ENCODE measurements around the gene FRS3. TPM values are rescaled to one million over a fixed set of nuclear protein-coding genes. Genes with fewer than 3 reads are reported as not detected.

The FRS3 gene
- total RNA-seq, 6 experiments from 2014 or later, result 0.68 to 3.0 (median 1.9) TPM

DNA sequence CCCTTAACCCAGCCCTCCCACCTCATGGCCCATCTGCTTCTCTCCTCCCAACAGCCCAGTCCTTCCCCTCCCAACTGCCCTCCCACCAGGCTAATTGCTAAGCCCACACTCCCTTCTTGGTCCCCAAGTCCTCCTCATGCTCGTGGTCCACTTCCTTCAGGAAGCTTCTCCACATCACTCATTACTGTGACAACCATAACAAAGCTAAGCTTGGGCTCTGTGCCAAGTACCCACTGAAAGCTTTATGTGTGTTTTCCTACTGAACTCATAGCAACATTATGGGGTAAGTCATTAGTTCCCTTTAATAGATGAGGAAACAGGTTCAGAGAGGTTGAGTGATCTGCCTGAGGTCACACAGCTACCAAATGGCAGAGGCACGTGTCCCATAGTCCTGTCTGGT, 16.2 kb downstream of the FRS3 start:
- 22% methylated on average over 1 of the region's 2 CpGs for WGBS (ENCODE audit: insufficient coverage, low coverage, low lambda C conversion rate, missing lambda C conversion rate)
- ATAC-seq, result no peak
- intact Hi-C loops (cut with DNase I), result no loop called here
- H3K36me3 ChIP-seq, result no peaks in the 10 kb centered on the region
- H3K4me1 ChIP-seq, result no peaks in the 10 kb centered on the region
- TF ChIP-seq, protein P1, sequence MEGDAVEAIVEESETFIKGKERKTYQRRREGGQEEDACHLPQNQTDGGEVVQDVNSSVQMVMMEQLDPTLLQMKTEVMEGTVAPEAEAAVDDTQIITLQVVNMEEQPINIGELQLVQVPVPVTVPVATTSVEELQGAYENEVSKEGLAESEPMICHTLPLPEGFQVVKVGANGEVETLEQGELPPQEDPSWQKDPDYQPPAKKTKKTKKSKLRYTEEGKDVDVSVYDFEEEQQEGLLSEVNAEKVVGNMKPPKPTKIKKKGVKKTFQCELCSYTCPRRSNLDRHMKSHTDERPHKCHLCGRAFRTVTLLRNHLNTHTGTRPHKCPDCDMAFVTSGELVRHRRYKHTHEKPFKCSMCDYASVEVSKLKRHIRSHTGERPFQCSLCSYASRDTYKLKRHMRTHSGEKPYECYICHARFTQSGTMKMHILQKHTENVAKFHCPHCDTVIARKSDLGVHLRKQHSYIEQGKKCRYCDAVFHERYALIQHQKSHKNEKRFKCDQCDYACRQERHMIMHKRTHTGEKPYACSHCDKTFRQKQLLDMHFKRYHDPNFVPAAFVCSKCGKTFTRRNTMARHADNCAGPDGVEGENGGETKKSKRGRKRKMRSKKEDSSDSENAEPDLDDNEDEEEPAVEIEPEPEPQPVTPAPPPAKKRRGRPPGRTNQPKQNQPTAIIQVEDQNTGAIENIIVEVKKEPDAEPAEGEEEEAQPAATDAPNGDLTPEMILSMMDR (IDR thresholded peaks at IDR 0.05), result no peak
- TF ChIP-seq POLR2A (IDR thresholded peaks at IDR 0.05), result no peak
- H3K4me3 ChIP-seq, result no peak overlapping the region
- no peak overlapping the region for H3K27ac ChIP-seq
- no peak for DNase-seq
- no peaks in the 10 kb centered on the region for H3K9me3 ChIP-seq
- no peaks in the 10 kb centered on the region for H3K27me3 ChIP-seq

DNA sequence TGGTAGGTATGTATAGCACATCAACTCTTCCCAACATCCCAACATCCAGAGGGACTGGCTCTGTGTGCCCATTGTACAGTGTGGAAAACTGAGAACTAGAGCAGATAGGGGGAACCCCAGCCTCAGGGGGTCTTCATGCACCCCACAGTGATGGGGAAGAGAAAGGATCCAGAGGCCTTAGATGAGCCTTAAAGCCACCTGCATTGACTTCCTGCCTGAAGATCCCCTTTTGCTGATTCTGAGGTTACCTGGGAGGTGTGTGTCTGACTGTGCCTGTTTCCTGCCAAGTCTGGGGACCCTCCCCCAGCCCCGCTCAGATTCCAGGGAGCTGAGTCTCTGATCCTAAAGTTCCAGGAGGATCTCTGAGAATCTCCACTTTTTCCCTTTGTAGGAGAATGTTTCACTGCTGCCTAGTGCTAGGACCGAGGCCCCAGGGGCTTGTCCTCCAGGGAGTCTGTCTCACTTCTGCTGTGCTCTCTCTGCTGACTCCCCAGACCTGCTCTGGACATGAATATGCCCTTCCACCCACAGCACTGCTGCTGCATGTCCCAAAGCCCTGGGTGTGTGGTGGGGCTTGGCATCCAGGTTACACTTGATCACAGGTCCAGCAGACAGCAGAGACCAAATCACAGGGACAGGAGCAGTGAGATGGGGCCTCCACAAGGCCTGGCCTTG, 19.7 kb downstream of the FRS3 start:
- WGBS (ENCODE audit: insufficient coverage, low coverage, low lambda C conversion rate, missing lambda C conversion rate), result no CpG with 5 or more reads among the region's 2 CpGs
- Histone ChIP-seq H3K9me3 (no peaks in the 10 kb centered on the region), H3K27ac (no peak overlapping the region), H3K36me3 (no peaks in the 10 kb centered on the region), H3K27me3 (no peaks in the 10 kb centered on the region), H3K4me1 (no peaks in the 10 kb centered on the region), H3K4me3 (no peak overlapping the region)
- DNase-seq (no peak), ATAC-seq (no peak)
- TF ChIP-seq POLR2A (IDR thresholded peaks at IDR 0.05), result no peak
- TF ChIP-seq, protein P1 (IDR thresholded peaks at IDR 0.05), result no peak
- intact Hi-C loops (cut with DNase I), result no loop called here

DNA sequence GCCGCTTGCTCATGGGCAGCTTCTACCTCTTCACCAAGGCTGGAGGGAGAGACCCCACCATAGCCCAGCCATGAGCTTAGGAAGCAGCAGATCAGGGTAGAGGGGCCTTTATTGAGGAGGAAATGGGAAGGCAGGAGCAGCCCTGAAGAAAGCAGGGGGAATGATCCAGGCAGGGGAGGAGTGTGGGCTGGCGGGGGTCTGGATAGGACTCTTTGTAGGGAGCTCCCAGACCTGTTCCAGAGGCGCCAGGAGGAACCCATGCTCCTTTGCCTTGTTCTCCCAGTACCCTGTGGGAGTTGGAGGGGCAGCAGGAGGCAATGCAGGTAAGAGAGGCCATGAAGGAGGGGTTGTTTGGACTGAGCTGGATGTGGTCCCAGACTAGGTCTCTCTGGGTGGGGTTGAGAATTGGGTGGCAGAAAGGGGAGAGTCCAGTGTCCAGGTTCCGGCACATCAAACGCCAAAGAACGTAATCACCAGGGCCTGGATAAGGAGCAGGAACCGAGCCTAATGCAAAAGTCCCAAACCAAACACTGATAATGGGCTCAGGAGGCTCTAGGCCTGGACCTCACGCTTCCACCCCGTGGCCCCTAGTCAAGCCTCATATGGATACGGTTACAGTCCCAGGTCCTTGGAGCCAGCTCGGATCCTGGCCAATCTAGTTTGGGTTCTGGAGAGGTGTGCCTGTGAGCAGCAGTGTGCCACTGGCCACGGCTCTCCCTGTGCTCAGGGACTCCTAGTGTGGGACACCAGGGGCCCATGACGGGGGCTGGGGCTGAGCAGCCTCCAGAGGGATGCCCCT, 20.4 kb downstream of the FRS3 start:
- WGBS (ENCODE audit: insufficient coverage, low coverage, low lambda C conversion rate, missing lambda C conversion rate), result 82% methylated on average over 7 of the region's 13 CpGs
- no peak for DNase-seq

DNA sequence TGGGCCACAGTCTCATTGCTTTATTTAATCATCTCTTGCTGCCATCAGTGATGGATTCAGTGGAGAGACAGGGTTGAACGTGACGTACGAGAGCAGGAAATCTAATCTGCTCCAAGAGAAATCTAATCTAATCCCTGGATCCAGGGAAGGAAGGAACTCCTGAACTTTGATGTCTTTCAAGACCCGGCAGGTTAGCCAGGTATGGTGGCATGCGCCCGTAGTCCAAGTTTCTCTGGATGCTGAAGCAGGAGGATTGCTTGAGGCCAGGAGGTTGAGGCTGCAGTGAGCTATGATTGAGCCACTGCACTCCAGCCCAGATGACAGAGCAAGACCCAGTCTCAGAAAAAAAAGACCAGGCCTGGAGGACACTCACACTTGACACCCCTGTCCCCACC, 21.1 kb downstream of the FRS3 start:
- Histone ChIP-seq H3K9me3 (no peaks in the 10 kb centered on the region), H3K27ac (no peak overlapping the region), H3K4me3 (no peak overlapping the region), H3K36me3 (no peaks in the 10 kb centered on the region), H3K4me1 (no peaks in the 10 kb centered on the region), H3K27me3 (no peaks in the 10 kb centered on the region)
- TF ChIP-seq POLR2A (IDR thresholded peaks at IDR 0.05), result no peak
- TF ChIP-seq, protein P1 (IDR thresholded peaks at IDR 0.05), result no peak
- intact Hi-C loops (cut with DNase I), result no loop called here
- DNase-seq (no peak), ATAC-seq (no peak)
- 81% methylated on average over 4 of the region's 6 CpGs for WGBS (ENCODE audit: insufficient coverage, low coverage, low lambda C conversion rate, missing lambda C conversion rate)

More for the DNA sequence above, 20.4 kb downstream of the FRS3 start:
- no peaks in the 10 kb centered on the region for H3K27me3 ChIP-seq
- intact Hi-C loops (cut with DNase I), result no loop called here
- no peaks in the 10 kb centered on the region for H3K9me3 ChIP-seq
- no peaks in the 10 kb centered on the region for H3K36me3 ChIP-seq
- H3K4me1 ChIP-seq, result no peaks in the 10 kb centered on the region
- TF ChIP-seq, protein P1 (IDR thresholded peaks at IDR 0.05), result no peak
- no peak for TF ChIP-seq POLR2A (IDR thresholded peaks at IDR 0.05)
- H3K27ac ChIP-seq, result no peak overlapping the region
- ATAC-seq, result no peak
- no peak overlapping the region for H3K4me3 ChIP-seq
